Hindlimb muscle (tissue), 1 donor: ENCODE data around the gene OR6J1. TPM values are rescaled to one million over a fixed set of nuclear protein-coding genes. Genes with fewer than 3 reads are reported as not detected.
"Not testable (repeated sequence)": the region's sequence is repeated elsewhere in the genome, so short reads cannot be mapped to it uniquely, and the experiment has no call there.

ENCODE experiments used
- DNase-seq: peaks from one replicate; pipeline ENCODE4 v3.0.0-alpha.2; 2013
- polyA plus RNA-seq: library from polyadenylated mRNA; unstranded; fragments of 120-200 nt; gene quantifications from one replicate; pipeline ENCODE4 v1.2.1, GENCODE V29; 2013; ENCODE audit not compliant: insufficient read length

OR6J1 gene
- polyA plus RNA-seq, 1 donor = 0.15 TPM

DNA sequence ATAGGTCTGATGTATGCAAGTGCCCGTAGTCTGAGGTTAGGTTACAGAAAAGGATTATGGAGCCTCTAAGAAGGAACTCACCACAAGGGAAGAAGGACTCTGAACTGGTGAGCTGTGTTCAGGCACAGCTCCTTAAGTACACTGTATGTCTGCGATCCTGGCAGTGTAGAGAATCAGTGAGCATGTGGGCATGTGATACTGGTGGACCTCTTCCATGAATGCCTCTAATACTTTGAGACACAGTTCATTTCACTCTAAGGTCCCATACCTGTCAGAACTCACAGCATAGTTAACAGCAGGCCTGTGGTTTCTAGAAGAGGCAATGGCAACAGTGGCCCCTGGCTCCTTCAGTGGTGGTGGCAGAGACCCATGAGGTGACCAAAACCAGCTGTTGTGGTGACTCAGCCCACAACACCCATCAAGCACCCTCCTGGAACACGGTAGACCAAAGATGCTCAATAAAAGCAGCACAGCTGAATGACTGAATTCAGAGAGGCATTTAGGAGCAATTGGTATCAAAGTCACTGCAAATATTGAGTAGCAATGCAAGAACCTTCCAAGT lies 6.9 kb upstream of the OR6J1 start:
- no peak for DNase-seq

- DNase-seq = no peak
Measured at GRCh38 chr14:22650046-22650739, 6.0 kb upstream of the OR6J1 start.

DNA sequence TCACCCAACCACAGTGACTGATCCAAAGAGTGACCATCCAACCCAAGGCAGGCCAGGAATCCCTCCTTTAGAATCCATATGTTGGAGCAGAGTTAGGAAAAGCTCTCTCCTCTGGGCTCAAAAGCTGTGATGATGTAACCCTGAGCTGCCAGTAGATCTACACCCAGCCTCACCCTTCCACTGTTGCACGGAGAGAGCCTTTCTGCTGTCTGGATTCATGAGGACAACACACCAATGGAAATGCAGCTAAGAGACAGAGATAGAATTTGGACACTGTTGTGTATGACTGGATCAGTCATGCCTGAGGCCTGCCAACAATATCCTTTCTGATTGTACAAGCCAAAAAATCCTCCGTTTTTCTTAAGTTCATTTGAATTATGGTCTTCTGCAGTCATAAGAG lies 4.4 kb upstream of the OR6J1 start:
- no peak for DNase-seq

DNA sequence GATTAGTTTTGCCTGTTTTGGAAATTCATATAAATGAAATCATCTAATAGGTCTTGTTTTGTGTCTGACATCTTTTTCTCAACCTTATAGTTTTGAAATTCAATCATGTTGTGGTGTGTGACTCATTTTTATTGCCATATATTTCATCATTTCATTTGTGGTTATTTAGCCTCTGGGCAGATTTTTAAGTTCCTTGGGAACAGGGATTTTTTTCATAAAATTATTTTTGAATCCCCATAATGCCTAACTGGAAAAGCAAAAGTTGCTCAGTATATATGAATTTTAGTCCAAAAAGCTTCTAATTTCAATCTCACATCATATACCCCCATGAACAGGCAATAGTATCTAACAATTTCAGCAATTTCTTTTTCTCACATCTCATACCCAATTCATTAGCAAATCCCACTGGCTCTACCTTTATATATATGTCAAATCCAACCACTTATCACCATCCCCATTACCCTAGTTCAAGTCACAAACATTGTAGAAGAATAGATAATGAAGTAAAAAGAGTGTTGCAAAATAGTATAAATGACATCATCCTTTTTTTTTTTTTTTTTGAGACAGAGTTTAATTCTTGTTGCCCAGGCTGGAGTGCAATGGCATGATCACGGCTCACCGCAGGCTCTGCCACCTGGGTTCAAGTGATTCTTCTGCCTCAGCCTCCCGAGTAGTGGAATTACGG lies 2.6 kb upstream of the OR6J1 start:
- DNase-seq = no peak

- DNase-seq = no peak
Measured at GRCh38 chr14:22641846-22642245, 2.3 kb downstream of the OR6J1 start.

DNA sequence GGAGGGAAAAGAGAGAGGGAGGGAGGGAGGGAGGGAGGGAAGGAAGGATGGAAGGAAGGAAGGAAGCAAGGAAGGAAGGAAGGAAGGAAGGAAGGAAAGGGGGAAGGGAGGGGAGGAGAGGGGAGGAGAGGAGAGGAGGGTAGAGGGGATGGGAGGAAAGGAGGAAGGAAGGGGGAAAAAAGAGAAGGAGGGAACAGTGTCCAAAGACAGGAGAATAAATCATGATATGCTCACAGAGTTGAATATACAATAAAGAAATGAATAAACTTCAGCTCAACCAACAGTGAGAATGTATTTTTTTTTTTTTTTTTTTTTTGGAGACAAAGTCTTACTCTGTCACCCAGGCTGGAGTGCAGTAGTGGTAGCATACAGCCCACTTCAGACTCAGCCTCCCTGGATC lies 4.0 kb downstream of the OR6J1 start:
- no peak for DNase-seq

DNA sequence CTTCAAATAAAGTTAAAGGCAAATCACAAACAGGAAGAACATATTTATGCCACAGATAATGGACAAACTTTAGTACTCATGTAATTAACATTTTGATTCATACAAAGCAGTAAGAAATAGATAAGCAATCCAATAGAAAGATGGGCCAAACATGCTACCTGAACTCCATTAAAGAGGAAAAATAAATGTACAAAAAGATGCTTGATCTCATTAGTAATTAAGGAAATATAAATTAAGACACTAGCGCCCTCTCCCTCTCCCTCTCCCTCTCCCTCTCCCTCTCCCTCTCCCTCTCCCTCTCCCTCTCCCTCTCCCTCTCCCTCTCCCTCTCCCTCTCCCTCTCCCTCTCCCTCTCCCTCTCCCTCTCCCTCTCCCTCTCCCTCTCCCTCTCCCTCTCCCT lies 8.2 kb downstream of the OR6J1 start:
- not testable (repeated sequence) for DNase-seq

DNA sequence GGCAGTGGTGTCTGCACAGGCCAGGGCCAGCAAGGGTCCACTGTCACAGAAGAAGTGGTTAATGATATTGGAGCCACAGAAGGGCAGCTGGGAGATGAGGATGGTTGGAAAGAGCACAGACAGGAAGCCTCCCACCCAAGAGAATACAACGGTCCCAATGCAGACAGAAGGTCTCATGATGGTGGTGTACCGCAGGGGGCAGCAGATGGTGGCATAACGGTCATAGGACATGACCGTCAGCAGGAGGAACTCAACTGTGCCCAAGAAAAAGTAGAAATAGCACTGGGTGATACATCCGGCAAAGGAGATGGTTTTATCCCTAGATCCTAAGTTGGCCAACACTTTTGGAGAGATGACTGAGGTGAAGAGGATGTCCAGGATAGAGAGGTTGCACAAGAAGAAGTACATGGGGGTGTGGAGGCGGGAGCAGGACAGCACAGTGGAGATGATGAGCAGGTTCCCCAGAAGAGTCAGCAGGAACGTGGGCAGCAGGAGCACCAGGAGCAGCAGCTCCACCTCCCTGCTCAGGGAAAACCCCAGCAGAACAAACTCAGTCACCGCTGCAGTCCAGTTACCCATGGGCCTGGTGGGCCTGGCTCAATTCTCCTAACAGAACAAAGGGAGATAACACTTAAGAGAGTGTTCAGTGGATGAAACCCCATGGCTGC lies 9.8 kb downstream of the OR6J1 start:
- DNase-seq = no peak

- no peak for DNase-seq
Measured at GRCh38 chr14:22630486-22630885, 13.7 kb downstream of the OR6J1 start.

DNA sequence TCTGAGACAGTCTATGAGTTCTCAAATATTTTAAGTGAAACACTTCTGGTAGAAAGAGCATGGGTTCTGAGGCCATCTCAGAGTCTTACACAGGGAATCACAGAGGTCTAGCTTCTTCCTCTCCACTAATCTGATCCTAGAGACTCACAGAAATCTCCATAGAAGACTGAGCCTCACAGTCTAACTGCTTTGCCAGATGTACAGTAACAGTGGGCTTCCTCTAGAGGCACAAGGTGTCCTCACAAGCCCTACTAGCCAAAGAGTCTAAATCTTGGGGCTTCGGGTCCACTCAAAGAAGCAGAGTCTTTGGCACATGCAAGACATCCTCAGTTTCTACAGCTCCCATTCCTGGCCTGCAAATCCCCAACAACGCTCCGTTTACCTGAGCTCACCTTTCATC lies 14.1 kb downstream of the OR6J1 start:
- DNase-seq = no peak

DNA sequence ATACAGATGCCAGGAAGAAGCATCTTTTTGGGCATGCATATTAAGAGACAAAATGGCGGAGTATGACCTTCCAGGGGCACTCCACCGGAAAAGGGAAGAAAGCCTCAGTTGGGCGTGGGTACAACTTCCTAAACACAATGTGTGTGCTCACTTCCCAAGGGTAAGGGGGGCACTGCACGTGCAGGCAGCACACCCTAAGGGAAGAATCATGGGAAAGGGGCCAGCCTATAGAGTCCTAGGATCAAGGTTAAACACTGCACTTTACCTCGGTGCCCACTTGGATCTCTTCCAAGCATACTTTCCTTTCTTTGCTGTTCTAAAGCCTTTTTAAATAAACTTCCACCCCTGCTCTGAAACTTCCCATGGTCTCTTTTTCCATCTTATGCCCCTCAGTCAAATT lies 14.8 kb downstream of the OR6J1 start:
- DNase-seq = no peak

- no peak for DNase-seq
Measured at GRCh38 chr14:22627506-22628263, 16.5 kb downstream of the OR6J1 start.

GRCh38 chr14:22626590-22626989 lies 17.6 kb downstream of the OR6J1 start:
- DNase-seq = no peak

DNA sequence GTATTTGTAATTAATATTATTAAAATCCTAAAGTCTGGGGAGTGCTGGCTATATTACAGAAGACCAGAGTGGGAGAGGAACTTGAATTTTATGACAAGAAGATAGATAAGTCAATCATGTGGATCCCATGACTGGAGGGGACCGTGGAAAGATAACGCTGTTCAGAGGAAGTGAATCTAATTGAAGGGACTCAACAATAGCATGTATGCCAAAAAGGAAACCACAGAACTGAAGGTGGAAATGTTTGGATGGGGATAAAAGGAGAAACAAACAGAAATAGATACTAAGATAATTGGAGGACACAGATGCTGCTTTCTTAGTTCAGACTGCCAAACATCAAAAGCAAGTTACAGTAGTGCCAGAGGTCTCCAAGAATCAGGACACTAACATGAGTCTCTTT lies 21.1 kb downstream of the OR6J1 start:
- no peak for DNase-seq

DNA sequence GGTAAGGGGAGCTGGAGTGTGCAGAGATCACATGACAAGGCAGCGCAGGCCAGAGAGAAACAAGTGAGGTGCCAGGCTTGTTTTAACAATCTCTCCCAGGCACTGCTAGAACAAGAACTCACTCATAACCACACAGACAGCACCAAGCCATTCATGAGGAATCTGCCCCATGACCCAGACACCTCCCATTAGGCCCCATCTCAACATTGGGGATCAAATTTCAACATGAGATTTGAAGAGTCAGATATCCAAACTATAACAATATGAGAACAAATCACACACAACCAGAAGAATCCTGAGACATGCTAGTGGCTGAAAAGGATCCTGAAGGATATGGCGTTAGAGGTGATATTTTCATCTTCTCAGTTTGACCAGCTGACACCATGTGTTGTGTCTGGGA lies 21.9 kb downstream of the OR6J1 start:
- DNase-seq = no peak

DNA sequence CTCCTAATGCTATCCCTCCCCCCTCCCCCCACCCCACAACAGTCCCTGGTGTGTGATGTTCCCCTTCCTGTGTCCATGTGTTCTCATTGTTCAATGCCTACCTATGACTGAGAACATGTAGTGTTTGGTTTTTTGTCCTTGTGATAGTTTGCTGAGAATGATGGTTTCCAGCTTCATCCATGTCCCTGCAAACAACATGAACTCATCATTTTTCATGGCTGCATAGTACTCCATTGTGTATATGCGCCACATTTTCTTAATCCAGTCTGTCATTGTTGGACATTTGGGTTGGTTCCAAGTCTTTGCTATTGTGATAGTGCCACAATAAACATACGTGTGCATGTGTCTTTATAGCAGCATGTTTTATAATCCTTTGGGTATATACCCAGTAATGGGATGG lies 28.4 kb downstream of the OR6J1 start:
- DNase-seq = not testable (repeated sequence)

DNA sequence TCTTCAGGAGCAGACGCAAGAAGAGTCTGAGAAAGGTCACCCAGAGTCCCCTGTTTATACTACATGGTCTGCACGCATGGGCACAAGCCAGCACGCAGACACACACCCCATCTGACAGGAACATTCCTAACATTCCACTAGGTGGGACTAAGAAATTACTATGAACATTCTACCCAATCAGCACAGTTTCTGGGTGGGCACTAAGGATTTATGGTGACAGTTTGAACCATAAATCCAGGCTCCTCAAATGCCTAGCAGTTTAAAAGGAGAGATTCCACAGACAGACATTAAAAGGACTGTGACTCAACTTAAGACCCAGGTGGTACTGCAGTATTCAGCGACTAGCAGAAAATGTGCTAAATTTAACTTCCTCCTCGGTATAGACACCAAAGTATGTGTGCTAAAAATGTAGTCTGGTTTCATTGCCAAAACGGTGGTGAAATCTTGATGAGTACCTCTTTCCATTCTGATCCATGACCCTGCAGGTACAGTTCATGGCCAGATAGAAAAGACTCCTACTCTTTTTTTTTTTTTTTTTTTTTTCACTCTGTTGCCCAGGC lies 29.8 kb downstream of the OR6J1 start:
- DNase-seq = peak; percentile 10

DNA sequence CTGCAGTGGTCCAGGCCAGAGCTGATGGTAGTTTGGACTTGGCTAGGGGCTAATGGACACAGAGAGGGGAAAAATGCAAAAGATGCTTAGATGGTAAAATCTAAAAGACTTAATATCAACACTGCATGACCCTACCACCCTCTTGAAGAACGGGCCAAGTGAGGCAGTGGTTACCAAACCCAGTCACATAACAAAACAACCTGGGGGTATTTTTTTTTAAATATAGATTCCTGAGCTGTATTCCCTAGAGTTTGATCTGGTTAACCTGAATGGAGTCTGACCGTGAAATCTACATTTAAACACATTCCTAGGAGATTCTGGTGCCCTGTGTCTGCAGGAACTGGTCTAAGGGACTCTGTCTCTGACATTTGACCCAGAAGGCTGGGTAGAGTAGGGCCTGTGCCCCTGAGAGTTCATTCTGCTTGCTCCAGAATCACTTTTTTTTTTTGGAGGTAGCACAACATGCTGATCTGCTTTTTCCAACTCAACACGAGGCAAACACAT lies 30.4 kb downstream of the OR6J1 start:
- DNase-seq = no peak

GRCh38 chr14:22613106-22613695 lies 31.0 kb downstream of the OR6J1 start:
- DNase-seq = no peak

DNA sequence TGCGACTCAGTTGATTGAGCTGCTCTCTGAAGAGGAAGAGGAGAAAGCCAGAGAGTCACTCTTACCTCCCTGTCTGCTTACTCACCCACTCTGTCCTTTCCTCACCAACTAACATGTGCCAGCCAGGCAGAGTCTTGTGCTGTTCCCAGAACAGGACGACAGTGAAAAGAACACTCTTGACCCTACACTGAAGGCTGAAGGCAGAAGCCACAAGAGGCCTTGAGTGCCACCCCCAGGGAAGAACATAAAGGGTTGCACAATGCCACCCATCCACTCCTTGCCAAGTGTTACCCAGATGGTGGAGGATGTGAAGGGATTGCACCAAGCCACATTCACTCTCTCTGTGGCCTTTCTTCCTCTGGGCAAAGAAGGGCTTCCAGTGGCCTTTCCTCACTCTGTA lies 33.2 kb downstream of the OR6J1 start:
- no peak for DNase-seq

GRCh38 chr14:22607291-22607690 lies 36.9 kb downstream of the OR6J1 start:
- DNase-seq = no peak

DNA sequence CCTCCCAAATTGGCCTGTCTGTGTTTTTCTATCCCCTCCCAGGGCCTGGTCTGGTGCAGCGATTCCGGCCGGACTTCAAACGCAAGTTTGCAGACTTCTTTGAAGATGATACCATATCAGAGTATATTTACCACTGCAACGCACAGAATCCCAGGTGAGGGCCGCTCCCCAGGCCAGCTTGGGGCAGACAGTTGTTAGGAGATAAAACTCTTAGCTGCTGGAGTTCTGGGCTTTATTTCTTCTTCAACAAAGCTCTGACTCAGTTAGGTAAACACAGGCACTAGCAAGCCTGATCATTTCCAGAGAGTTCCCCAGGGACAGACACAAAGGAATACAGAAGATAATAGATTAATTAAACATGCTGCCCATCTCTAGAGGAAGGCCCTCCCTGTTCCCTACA lies 37.8 kb downstream of the OR6J1 start:
- DNase-seq = no peak
